GM21529 (cell line): Measurements from ENCODE around the gene EXOSC10.
"Not testable (repeated sequence)": the region's sequence is repeated elsewhere in the genome, so short reads cannot be mapped to it uniquely, and the experiment has no call there.

Experiments used
- ATAC-seq: cut with Tn5 transposase; IDR thresholded peaks from one replicate; pipeline ENCODE4 v1.9.1; 2021; ENCODE audit not compliant: unreplicated experiment

The EXOSC10 gene

DNA sequence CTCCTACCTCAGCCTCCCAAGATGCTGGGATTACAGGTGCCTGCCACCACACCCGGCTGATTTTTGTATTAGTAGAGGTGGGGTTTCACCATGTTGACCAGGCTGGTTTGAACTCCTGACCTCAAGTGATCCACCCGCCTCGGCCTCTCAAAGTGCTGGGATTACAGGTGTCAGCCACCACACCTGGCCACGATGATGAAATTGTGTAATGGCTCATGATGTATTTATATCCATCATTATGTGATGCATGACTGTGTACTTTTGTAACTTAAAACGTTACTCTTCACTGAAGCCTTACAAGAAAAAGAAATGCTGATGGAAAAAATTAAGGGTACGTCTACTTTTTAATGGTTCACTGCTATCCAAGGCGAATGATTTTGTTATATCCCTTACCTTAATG lies 79.7 kb downstream of the EXOSC10 start:
- no peak for ATAC-seq

DNA sequence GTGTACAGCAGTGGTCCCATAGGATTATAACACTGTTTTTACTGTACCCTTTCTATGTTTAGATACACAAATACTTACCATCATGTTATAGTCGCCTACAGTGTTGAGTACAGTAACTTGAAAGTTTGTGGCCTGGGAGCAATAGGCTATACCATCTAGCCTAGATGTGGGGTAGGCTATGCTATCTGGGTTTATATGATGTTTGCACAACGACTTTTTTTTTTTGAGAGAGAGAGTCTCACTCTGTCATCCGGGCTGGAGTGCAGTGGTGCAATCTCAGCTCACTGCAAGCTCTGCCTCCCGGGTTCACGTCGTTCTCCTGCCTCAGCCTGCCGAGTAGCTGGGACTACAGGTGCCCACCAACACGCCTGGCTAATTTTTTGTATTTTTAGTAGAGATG lies 80.3 kb downstream of the EXOSC10 start:
- not testable (repeated sequence) for ATAC-seq
